ENCODE results near the gene FCHSD2. TPM values are rescaled to one million over a fixed set of nuclear protein-coding genes. Genes with fewer than 3 reads are reported as not detected.

The FCHSD2 gene
- polyA plus RNA-seq, 1 donor (not counting 4 experiments of a cell fraction or from before 2014, with no cell fraction given) = 14.2 TPM

- dilution Hi-C loops (cut with MboI; ENCODE audit: extremely low pct_ligation_motif_present, low sequenced_read_pairs) = no loop called here
- no peak for FAIRE-seq
- peaks cover 8% of the 10 kb centered on the region for H3K4me1 ChIP-seq (ENCODE audit: control insufficient read depth, extremely low read depth, insufficient read depth, low read length)
Measured at GRCh38 chr11:73059915-73060314, 82.2 kb downstream of the FCHSD2 start.

GRCh38 chr11:73058989-73059674 is 83.0 kb downstream of the FCHSD2 start:
- no peaks in the 10 kb centered on the region for H3K27me3 ChIP-seq (ENCODE audit: control insufficient read depth, extremely low read depth, insufficient read depth, low read length)
- H3K27ac ChIP-seq (ENCODE audit: control insufficient read depth, insufficient read depth, low read length) = no peak overlapping the region
- H3K4me2 ChIP-seq (ENCODE audit: control insufficient read depth, extremely low read depth, insufficient read depth, low read depth, low read length) = no peak overlapping the region
- H3K9me1 ChIP-seq (ENCODE audit: control insufficient read depth, extremely low read depth, insufficient read depth, low read length) = no peaks in the 10 kb centered on the region
- TF ChIP-seq CTCF (optimal IDR thresholded peaks at IDR 0.05 in 1 of 3, IDR thresholded peaks at IDR 0.05 in 1 of 3, conservative IDR thresholded peaks at IDR 0.05 in 1 of 3; ENCODE audit: extremely low read depth in 1 of 3, insufficient read depth in 2 of 3, low read length in 3 of 3) (no peak), EZH2 (IDR thresholded peaks at IDR 0.05; ENCODE audit: low read length) (no peak)
- FAIRE-seq = no peak
- no peak overlapping the region for H3K4me3 ChIP-seq (ENCODE audit: control insufficient read depth in 2 of 3, extremely low read depth in 1 of 3, insufficient read depth in 2 of 3, low read depth in 1 of 3, low read length in 3 of 3)
- DNase-seq (ENCODE audit: low read depth, low spot score) = no peak
- dilution Hi-C loops (cut with MboI; ENCODE audit: extremely low pct_ligation_motif_present, low sequenced_read_pairs) = no loop called here
- no peaks in the 10 kb centered on the region for H3K79me2 ChIP-seq (ENCODE audit: control insufficient read depth, insufficient read depth, low read length)
- no peaks in the 10 kb centered on the region for H3K36me3 ChIP-seq (ENCODE audit: control insufficient read depth in 2 of 2, extremely low read depth in 1 of 2, insufficient read depth in 2 of 2, low read length in 2 of 2)
- no peaks in the 10 kb centered on the region for H3K9me3 ChIP-seq (ENCODE audit: control insufficient read depth, low read depth, low read length)
- no peak overlapping the region for H2AFZ ChIP-seq (ENCODE audit: control insufficient read depth, low read length)
- H3K4me1 ChIP-seq (ENCODE audit: control insufficient read depth, extremely low read depth, insufficient read depth, low read length) = peaks cover 8% of the 10 kb centered on the region
- H4K20me1 ChIP-seq (ENCODE audit: control insufficient read depth, extremely low read depth, insufficient read depth, low read length) = no peaks in the 10 kb centered on the region
- no peak overlapping the region for H3K9ac ChIP-seq (ENCODE audit: control insufficient read depth, extremely low read depth, insufficient read depth, low read length)

More at GRCh38 chr11:73059915-73060314, 82.2 kb downstream of the FCHSD2 start:
- Histone ChIP-seq H3K27me3 (ENCODE audit: control insufficient read depth, extremely low read depth, insufficient read depth, low read length) (no peaks in the 10 kb centered on the region), H3K9ac (ENCODE audit: control insufficient read depth, extremely low read depth, insufficient read depth, low read length) (no peak overlapping the region), H4K20me1 (ENCODE audit: control insufficient read depth, extremely low read depth, insufficient read depth, low read length) (no peaks in the 10 kb centered on the region), H3K9me3 (ENCODE audit: control insufficient read depth, low read depth, low read length) (no peaks in the 10 kb centered on the region), H3K27ac (ENCODE audit: control insufficient read depth, insufficient read depth, low read length) (no peak overlapping the region), H3K36me3 (ENCODE audit: control insufficient read depth in 2 of 2, extremely low read depth in 1 of 2, insufficient read depth in 2 of 2, low read length in 2 of 2) (no peaks in the 10 kb centered on the region), H3K9me1 (ENCODE audit: control insufficient read depth, extremely low read depth, insufficient read depth, low read length) (no peaks in the 10 kb centered on the region), H3K79me2 (ENCODE audit: control insufficient read depth, insufficient read depth, low read length) (no peaks in the 10 kb centered on the region), H2AFZ (ENCODE audit: control insufficient read depth, low read length) (no peak overlapping the region), H3K4me2 (ENCODE audit: control insufficient read depth, extremely low read depth, insufficient read depth, low read depth, low read length) (no peak overlapping the region), H3K4me3 (ENCODE audit: control insufficient read depth in 2 of 3, extremely low read depth in 1 of 3, insufficient read depth in 2 of 3, low read depth in 1 of 3, low read length in 3 of 3) (no peak overlapping the region)
- TF ChIP-seq CTCF (optimal IDR thresholded peaks at IDR 0.05 in 1 of 3, IDR thresholded peaks at IDR 0.05 in 1 of 3, conservative IDR thresholded peaks at IDR 0.05 in 1 of 3; ENCODE audit: extremely low read depth in 1 of 3, insufficient read depth in 2 of 3, low read length in 3 of 3) = no peak
- TF ChIP-seq EZH2 (IDR thresholded peaks at IDR 0.05; ENCODE audit: low read length) = no peak
- no peak for DNase-seq (ENCODE audit: low read depth, low spot score)
